AG04449 (cell line): Measurements from ENCODE around the gene PYROXD2.

Source experiments
- CTCF ChIA-PET: fragments of 350-600 bp; formaldehyde crosslinking; extraction: SDS; loops from one replicate; lab custom pipeline; 2021; ENCODE audit warnings: antibody characterized with exemption; lab: Yijun Ruan, JAX
- POLR2A ChIA-PET: fragments of 400-600, 350-600 bp; formaldehyde crosslinking; extraction: SDS; loops from one replicate; lab custom pipeline; 2020; ENCODE audit warnings: antibody characterized with exemption, inconsistent platforms; lab: Yijun Ruan, JAX
- DNase-seq: peaks from one replicate; pipeline ENCODE4 v3.0.0-alpha.2; 2010; ENCODE audit warnings: low read depth, low spot score
- H3K4me3 ChIP-seq: 2 replicates; pipeline ENCODE4 v1.5.1; 2011; ENCODE audit warnings: low read depth, mild to moderate bottlenecking, control low read depth, low read length
- TF ChIP-seq, protein P1 (sequence below): IDR thresholded peaks from one replicate; pipeline ENCODE4 v1.5.1; 2011; ENCODE audit warnings: mild to moderate bottlenecking, moderate library complexity, low read length, control low read depth, inconsistent platforms; ENCODE audit not compliant: insufficient read depth; ENCODE audit errors: missing control alignments

PYROXD2 gene

DNA sequence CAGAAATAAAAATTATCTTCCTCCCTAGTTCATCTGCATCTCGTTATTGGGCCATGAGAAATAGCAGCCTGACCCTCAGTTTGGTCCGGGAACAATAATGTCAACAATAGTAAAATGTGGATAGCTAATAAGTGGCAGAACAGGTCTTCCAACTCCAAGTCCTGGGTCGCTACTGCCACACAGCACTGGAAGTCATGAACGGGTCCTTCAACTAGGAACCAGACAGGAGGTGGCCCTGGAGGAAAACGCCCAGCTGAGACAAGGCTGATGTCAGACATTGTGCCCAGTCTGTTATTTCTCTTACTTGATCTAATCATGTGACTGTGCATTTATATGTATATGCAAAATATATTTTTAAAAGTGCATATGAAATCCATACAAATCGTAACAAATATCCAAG, 51.8 kb downstream of the PYROXD2 start:
- ChIA-PET POLR2A (interaction anchor here (0.6 kb wide), 1 partner anchor 15 kb away, joined by 3 read pairs; no protein-coding TSS in a partner anchor), CTCF (interaction anchor here (1.1 kb wide), 2 partner anchors 32 to 54 kb away, joined by 3 to 5 read pairs; no protein-coding TSS in a partner anchor)
- H3K4me3 ChIP-seq: no peak overlapping the region
- TF ChIP-seq, protein P1, sequence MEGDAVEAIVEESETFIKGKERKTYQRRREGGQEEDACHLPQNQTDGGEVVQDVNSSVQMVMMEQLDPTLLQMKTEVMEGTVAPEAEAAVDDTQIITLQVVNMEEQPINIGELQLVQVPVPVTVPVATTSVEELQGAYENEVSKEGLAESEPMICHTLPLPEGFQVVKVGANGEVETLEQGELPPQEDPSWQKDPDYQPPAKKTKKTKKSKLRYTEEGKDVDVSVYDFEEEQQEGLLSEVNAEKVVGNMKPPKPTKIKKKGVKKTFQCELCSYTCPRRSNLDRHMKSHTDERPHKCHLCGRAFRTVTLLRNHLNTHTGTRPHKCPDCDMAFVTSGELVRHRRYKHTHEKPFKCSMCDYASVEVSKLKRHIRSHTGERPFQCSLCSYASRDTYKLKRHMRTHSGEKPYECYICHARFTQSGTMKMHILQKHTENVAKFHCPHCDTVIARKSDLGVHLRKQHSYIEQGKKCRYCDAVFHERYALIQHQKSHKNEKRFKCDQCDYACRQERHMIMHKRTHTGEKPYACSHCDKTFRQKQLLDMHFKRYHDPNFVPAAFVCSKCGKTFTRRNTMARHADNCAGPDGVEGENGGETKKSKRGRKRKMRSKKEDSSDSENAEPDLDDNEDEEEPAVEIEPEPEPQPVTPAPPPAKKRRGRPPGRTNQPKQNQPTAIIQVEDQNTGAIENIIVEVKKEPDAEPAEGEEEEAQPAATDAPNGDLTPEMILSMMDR: no peak
- DNase-seq: no peak

- CTCF ChIA-PET: interaction anchor here (1.3 to 2.6 kb wide), 7 partner anchors 9 to 120 kb away, joined by 3 to 6 read pairs (median 4); no protein-coding TSS in a partner anchor
- TF ChIP-seq, protein P1: no peak
- POLR2A ChIA-PET: interaction anchor here (0.6 to 1.7 kb wide), 7 partner anchors 10 to 33 kb away, joined by 3 to 26 read pairs (median 3); no protein-coding TSS in a partner anchor
- H3K4me3 ChIP-seq: peak overlapping the region; percentile 38
- peak; percentile 100 for DNase-seq
These were observed 53.6 kb downstream of the PYROXD2 start for GRCh38 chr10:98361131-98362025.

- POLR2A ChIA-PET: no interaction called here
- no peak overlapping the region for H3K4me3 ChIP-seq
- TF ChIP-seq, protein P1: no peak
- peak; percentile 84 for DNase-seq
- CTCF ChIA-PET: interaction anchor here (1.0 to 3.9 kb wide), 2 partner anchors 17 to 47 kb away, joined by 3 to 15 read pairs; no protein-coding TSS in a partner anchor
These were observed 57.7 kb downstream of the PYROXD2 start for GRCh38 chr10:98357194-98357822.

GRCh38 chr10:98354491-98354890, 60.5 kb downstream of the PYROXD2 start:
- no peak for DNase-seq
- H3K4me3 ChIP-seq: no peak overlapping the region
- TF ChIP-seq, protein P1: no peak
- CTCF ChIA-PET: interaction anchor here (1.0 to 1.2 kb wide), 2 partner anchors 10 to 45 kb away, joined by 3 to 4 read pairs; no protein-coding TSS in a partner anchor
- POLR2A ChIA-PET: no interaction called here

GRCh38 chr10:98353170-98353569, 61.8 kb downstream of the PYROXD2 start:
- DNase-seq: no peak
- CTCF ChIA-PET: no interaction called here
- POLR2A ChIA-PET: no interaction called here
- no peak overlapping the region for H3K4me3 ChIP-seq
- TF ChIP-seq, protein P1: no peak
